ENCODE data around the gene CAMK4.

GRCh38 chr5:111412593-111412992, 188.4 kb downstream of the CAMK4 start:
- TF ChIP-seq POLR2A (IDR thresholded peaks at IDR 0.05): no peak
- TF ChIP-seq CTCF (IDR thresholded peaks at IDR 0.05): no peak
